Eye (tissue), 1 donor: ENCODE data around the gene DDX17.

Experiments used
- DNase-seq: peaks from one replicate; pipeline ENCODE4 v3.0.0-alpha.2; 2015

Gene DDX17

DNA sequence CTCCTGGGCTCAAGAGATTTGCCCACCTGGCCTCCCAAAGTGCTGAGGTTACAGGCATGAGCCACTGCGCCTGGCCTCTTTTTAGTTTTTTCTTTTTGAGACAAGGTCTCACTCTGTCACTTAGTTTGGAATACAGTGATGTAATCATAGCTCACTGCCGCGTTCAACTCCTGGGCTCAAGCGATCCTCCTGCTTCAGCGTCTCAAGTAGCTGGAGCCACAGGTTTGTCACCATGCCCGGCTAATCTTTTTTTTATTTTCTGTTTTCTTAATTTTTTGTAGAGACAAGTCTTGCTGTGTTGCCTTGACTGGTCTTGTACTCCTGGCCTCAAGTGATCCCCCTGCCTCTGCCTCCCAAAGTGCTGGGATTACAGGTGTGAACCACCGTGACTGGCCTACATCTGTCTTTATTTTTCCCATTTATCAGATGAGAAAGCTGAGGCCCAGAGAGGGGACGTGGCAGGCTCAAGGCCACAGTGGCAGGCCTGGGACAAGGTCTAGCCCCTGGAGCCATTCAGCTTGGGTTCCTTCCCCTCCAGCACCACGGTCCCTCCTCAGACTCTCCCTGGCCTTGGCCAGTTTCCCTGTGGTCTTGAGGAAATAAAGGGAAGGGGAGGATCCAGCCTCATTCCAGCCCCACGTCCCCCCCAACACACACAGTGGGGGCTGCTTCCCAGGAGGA lies 41.0 kb downstream of the DDX17 start:
- DNase-seq: no peak

DNA sequence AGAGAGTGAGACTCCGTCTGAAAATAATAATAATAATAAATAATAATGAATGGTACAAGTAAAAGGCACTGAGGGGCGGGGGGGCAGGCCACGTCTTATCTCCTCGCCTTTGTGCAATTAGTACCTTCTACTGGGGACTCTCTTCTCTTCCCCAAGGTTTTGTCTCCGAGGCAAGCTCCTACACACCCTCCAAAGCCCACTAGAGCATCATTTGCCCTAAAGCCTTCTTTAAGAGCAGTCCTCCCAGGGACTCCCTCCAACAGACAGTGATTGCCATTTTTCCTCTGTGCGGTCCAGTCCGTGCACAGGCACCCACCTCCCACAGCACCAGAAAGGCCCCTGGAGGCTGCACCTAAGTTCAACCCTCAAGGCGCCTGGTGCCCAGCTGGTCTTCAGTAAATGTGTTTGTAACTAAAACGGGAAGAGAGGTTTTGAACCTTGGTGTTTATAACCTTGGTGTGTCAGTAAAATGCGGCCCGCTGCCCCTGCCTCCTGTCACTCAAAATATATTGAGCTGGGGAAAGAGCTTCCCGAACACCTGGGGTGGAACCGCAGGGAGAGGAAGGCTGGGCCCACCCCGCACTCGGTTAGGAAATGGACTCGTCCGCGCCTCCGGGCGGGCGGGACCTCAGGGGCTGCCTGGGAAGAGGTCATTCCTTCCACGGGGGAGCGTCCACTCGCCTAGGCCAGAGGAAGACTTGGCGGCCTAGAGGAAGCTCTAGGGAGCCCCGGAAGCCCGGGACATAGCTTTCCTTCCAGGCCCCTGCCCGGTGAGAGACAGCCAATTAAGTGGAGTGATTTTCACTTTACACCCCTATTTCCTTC lies 42.9 kb downstream of the DDX17 start:
- peak; percentile 85 for DNase-seq

- DNase-seq: peak; percentile 97
These were observed 44.6 kb downstream of the DDX17 start for GRCh38 chr22:38461414-38462081.

- DNase-seq: no peak
These were observed 45.1 kb downstream of the DDX17 start for GRCh38 chr22:38461057-38461413.

DNA sequence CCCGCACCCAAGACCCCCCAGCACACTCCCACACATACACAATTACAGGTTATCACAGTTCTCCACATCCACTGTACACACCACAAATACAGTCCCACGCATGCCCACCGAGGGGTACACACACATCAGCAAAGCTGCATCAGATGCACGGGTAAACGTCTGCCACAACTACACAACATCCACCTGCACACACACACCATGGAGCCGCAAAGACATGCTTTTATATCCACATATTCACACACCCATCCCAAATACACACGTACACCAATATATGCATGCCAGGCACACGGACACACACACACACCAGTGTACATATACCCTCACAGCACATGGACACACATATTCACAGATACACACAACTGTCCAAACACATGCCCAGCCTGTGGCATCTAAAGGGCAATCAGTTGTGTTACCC lies 45.7 kb downstream of the DDX17 start:
- DNase-seq: no peak

DNA sequence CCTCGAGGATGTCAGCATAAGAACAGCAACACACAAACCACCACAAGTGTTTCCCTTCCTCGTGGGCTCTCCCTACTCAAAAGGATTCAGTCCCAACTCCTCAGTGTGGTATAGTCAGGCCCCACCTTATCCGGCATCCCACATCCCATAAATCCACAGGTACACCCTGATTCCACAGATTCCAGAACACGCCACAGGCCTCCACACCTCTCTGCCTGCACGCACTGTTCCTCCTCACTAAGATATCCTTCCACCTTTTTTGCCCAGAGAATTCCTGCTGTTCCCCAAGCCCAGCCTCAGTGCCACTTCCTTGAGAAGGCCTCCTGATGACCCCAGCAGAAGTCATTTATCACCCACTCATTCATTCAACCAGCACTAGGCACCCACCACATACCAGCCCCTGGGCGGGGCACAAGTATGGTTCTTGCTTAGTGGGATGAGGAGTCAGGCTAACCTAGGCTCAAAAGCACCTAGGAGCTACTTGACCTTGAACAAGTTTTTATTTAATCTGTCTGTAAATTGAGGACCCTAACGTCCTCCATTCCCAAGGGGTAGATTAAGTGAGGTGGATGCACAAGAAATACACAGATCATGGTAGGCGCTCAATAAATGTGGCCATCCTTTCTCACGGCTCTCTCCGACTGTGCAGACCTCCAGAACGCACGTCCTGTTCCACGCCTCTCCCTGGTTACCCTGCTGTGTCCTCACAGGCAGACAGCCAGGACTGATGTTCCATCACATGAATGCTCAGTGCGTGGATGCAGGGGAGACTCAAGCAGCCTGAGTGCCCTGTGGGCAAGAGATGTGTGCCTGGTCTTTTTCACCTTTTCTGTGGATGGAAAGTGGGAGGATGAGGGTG lies 49.0 kb downstream of the DDX17 start:
- no peak for DNase-seq

GRCh38 chr22:38456272-38456835 lies 49.8 kb downstream of the DDX17 start:
- DNase-seq: no peak

GRCh38 chr22:38455530-38456271 lies 50.4 kb downstream of the DDX17 start:
- peak; percentile 91 for DNase-seq

DNA sequence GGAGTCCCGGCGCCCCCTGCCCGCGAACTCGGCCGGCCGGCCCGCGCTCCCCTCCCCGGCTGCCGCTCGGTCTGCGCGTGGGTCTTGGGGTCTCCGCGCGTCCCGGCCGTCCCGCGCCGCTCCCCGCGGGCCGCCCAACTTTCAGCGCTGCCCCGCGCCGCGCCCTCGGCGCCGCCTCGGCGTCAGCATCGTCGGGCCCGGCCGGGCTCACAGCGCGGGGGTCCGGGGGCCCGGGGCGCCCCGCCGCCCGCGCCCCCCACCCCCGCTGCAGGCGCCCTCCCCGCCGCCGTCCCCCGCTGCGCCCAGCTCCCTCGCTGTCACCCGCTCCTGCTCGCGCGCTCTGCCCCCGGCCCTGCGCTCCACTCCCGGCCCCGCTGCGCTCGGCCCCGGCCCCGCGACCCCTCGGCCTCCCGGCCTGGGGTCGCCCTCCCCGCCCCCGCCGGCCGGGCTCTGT lies 51.0 kb downstream of the DDX17 start, which contains the start of gene KCNJ4:
KCNJ4 (minus strand) TSS at position 124 of the 454 bp plus-strand sequence. CDS start 27,067 bp downstream, outside the sequence.
- DNase-seq: no peak

- DNase-seq: peak; percentile 39
These were observed 51.6 kb downstream of the DDX17 start for GRCh38 chr22:38454353-38455075.

GRCh38 chr22:38453996-38454352 lies 52.1 kb downstream of the DDX17 start:
- DNase-seq: peak; percentile 45

GRCh38 chr22:38453066-38453672 lies 52.9 kb downstream of the DDX17 start:
- no peak for DNase-seq

- DNase-seq: peak; percentile 60
These were observed 53.6 kb downstream of the DDX17 start for GRCh38 chr22:38452373-38453065.

DNA sequence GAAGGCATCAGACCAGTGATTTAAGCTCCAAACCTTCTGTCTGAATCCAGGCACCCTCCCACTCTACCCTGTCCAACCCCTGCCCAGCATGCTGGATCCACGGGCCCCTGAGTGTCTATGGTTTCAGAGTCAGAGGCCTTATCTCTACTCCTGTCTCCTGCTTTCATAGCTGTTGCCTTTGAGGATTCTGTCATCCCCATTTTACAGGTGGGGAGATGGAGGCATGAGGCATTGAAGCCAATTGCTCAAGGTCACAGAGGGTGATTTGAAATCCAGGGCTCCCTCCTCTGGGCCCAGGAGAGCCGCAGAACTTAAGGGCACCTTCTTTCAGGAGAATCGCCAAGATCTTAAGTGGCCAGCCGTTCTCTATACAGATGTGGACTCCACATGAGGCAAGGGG lies 54.2 kb downstream of the DDX17 start:
- no peak for DNase-seq

DNA sequence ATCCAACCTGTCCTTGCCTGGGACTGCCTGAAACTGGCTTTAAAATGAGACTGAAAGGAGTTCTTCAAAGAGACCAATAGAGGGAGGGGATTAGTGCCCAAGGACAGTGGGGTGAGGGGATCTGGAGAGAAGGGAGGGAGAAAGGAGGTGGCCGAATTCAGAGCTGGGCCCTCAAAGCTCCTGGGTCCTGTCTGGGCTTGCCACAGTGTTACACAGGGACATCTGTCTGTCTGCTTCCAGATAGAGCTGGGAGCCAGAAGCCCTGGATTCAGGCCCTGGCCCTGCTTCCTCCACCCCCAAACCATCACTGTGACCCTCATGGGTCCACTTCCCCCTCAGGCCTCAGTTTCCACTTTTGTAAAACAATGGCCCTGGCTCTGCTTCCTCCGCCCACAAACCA lies 54.7 kb downstream of the DDX17 start:
- DNase-seq: no peak

DNA sequence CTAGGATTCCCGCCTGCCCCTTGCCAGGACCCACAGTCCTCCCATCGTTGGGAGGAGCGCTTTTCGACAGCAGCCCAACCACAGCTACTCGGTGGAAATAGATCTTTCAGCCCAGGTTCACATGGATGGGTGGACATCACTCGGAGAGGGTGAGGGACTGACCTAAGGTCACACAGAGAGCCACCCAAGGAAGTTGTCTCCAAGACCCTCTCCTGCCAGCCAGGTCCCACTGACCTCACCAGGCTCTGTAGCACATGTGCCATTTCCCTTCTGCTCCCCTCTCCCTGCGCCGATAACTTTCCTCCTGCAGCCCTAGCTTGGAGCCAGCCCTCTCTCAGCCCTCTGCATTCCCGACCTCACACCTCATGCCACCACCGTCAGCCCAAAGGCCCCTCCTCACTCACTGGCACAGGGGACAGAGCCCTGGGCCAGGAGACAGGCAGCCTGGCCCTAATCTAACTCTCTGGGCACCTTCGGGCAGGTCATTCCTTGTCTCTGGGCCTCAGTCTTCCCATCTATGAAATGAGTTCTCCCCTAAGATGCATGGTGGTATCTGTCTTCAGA lies 55.8 kb downstream of the DDX17 start:
- no peak for DNase-seq

DNA sequence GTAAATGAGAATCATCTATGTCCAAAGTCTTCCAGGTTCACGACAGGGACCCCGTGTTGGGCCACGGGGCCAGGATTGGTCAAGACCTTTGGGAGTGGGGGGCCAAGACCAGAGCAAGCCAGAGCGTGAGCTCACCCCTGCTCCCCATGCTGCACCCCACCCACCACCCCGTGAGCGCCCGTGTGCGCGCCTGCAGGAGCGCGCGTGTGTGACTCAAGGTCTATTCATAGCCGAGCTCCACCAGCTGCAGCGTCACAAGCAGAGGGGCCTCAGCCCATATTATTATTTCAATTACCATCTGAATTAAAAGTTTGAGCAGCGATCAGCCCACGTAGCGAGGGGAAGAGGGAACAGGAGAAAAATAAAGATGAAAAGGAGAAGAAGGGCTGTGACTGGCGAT lies 56.3 kb downstream of the DDX17 start:
- no peak for DNase-seq

DNA sequence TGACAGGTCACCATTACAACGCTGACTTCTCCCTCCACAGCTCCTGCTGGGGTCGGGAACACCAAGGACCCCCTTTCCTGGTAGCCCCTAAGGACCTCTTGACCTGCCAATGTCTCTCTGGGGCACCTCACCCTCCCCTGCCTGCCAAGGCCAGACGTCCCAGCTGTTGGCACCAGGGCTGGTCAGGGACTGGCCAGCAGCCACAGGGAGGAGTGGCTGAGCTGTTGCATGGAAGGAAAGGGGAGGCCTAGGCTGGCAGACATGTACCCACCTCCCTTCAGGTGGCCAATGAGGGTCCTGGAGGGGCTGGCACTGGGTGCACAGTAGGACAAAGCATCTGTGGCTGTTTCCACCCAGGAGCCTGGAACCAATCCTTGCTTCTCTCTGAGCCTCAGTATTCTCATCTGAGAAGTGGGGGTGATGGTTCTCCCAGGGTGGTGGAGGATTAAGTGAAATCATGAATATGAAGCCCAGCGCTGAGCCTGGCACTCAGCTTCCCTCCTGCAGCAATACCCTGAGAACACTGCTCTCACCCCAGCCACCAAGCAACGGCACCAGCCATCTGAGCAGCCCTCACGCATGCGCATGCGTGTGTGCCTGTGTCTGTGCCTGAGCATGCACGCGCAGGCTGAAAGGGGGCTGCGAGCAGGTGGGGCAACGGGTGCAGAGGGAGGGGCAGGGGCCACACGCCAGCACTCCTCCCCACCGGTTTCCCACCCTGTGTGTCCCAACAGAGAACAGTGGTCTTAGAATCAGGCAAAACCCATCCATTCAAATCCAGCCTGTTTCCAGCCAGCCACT lies 57.0 kb downstream of the DDX17 start:
- no peak for DNase-seq
